DOHH2 (cell line): ENCODE results near the gene LPIN1.

ENCODE experiments used
- CTCF ChIP-seq: fragments of 200-600 bp; sonication (generic); IDR thresholded peaks from one replicate; pipeline ENCODE4 v1.5.1; 2014; ENCODE audit warnings: antibody characterized with exemption, mild to moderate bottlenecking, low read depth, low read length; ENCODE audit not compliant: poor library complexity, severe bottlenecking
- EZH2phosphoT487 ChIP-seq: fragments of 200-600 bp; sonication (generic); IDR thresholded peaks from 2 replicates; pipeline ENCODE4 v1.6.1; 2017; ENCODE audit warnings: borderline replicate concordance, mild to moderate bottlenecking, antibody characterized with exemption, low read length, moderate library complexity, mixed read lengths

GRCh38 chr2:11876889-11877288 is 130.5 kb downstream of the LPIN1 start:
- TF ChIP-seq CTCF (no peak), EZH2phosphoT487 (no peak)
